Panc1 (cell line): ENCODE data around the gene ASB11.

Experiments
- POLR2AphosphoS5 ChIP-seq: IDR thresholded peaks from 2 replicates; pipeline ENCODE4 v1.6.1; 2012; ENCODE audit warnings: mild to moderate bottlenecking, low read depth, low read length, moderate library complexity
- TCF7L2 ChIP-seq: IDR thresholded peaks from 2 replicates; pipeline ENCODE4 v1.6.1; 2011; ENCODE audit warnings: mild to moderate bottlenecking, low read depth, low read length, inconsistent platforms
- TF ChIP-seq, protein P1 (sequence below): fragments of 450-650 bp; IDR thresholded peaks from 2 replicates; pipeline ENCODE4 v1.5.1; 2017; ENCODE audit warnings: mild to moderate bottlenecking

DNA sequence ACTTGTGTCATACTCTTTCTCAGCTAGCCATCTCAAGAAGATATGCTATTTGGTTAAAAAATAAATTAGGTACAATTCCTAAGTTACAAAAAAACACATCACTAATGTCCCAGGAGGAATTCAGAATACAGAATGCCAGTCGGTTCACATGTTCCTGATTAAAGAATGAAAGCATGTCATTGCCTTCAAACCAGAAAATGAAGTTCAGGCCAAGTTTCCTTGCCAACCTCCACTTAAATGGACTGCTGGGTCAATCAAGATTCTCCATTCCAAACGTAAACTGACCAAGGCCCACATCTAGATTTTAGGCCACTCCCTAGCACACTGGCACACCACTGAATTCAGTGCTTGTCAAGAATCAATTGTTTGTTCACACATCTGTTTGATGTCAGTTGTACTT is 13.4 kb upstream of the ASB11 start:
- TF ChIP-seq, protein P1, sequence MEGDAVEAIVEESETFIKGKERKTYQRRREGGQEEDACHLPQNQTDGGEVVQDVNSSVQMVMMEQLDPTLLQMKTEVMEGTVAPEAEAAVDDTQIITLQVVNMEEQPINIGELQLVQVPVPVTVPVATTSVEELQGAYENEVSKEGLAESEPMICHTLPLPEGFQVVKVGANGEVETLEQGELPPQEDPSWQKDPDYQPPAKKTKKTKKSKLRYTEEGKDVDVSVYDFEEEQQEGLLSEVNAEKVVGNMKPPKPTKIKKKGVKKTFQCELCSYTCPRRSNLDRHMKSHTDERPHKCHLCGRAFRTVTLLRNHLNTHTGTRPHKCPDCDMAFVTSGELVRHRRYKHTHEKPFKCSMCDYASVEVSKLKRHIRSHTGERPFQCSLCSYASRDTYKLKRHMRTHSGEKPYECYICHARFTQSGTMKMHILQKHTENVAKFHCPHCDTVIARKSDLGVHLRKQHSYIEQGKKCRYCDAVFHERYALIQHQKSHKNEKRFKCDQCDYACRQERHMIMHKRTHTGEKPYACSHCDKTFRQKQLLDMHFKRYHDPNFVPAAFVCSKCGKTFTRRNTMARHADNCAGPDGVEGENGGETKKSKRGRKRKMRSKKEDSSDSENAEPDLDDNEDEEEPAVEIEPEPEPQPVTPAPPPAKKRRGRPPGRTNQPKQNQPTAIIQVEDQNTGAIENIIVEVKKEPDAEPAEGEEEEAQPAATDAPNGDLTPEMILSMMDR: no peak
- TF ChIP-seq POLR2AphosphoS5 (no peak), TCF7L2 (no peak)
